Stimulated activated CD4-positive, alpha-beta T cell treated with anti-CD3 and anti-CD28 coated beads, Interleukin-4, amount 100 ng/mL, for 48 hours (primary cell): ENCODE measurements around the gene TFB2M.
"Not testable (repeated sequence)": the region's sequence is repeated elsewhere in the genome, so short reads cannot be mapped to it uniquely, and the experiment has no call there.

Source experiments
- DNase-seq, 2 donors: peaks; one replicate each; pipeline ENCODE4 v3.0.0-alpha.2; 2020; ENCODE audit warnings: low read depth in 2 of 2

TFB2M gene

DNA sequence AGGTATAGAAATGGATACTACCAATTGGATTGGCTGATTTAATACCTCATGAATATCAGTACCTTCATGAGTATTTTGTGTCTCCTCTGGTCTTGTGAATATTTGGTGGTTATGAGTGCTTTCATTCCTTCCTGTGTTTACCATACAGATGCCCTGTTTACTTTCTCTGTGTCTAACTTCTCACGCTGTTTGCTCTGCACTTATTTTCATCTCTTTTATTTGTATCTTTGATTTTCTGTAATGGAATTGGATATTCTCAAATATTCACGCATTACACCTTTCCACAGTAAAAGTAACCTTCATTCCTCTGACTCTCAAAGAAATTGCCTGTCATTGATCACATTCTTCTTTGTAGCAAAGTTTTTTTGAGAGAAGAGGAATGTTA, 17.0 kb upstream of the TFB2M start:
- DNase-seq: no peak

DNA sequence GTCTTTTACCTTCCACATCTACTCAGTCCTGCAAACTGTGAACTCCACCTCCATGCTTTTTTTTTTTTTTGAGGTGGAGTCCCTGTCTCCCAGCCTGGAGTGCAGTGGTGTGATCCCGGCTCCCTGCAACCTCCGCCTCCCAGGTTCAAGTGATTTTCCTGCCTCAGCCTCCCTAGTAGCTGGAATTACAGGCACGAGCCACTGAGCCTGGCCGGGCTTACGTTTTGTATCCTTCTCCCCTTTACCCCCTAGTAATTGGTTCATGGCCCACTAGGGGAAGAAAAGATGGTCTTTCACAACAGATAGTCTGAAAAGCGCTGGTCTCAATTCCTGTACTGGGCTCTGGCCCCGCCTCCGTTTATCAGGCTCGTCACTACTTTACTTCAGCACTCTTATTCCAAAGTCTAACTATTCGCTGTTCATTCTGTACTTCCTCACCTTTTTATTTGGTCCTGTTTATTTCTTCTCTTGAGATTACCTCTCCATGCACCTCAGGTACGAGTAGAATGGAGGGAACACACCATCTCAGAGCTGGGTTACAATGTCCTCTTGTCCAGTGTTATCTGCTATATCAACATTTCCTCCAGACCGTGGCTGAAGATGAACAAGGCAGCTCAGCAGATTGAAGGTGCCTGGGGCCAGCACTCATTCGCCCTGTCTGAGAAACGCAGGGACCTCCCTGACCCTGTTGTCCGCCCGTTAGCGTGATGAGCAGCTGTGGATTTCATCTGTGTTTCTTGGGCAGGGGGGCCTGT, 16.4 kb upstream of the TFB2M start:
- no peak for DNase-seq

DNA sequence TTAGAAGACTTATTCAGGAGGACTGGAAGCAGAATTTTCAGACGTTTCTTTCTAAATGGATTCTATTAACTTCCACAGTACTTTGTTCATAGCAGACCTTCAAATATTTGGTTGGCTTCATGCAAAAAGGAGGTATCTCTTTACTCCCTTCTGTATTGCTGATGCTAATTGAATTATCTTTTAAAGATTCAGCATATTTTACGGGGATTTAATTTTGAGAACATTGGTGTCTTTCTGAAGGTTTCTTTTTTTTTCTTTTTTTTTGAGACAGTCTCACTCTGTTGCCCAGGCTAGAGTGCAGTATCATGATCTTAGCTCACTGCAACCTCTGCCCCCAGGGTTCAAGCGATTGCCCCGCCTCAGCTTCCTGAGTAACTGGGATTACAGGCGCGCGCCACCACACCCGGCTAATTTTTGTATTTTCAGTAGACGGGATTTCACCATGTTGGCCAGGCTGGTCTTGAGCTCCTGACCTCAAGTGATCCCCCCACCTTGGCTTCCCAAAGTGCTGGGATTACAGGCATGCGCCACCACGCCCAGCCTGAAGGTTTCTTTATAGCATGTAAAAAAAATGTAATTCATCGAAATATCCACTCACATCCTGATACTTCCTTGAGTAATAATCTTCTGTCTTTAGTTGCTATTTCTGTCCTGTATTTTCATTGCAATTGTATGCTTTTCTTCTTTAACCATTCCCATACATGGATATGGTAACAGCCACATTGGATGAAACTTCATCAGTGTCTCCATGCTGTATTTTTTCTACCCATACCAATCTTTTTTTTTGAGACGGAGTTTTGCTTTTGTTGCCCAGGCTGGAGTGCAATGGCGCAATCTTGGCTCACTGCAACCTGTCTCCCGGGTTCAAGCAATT, 14.7 kb upstream of the TFB2M start:
- DNase-seq: no peak

DNA sequence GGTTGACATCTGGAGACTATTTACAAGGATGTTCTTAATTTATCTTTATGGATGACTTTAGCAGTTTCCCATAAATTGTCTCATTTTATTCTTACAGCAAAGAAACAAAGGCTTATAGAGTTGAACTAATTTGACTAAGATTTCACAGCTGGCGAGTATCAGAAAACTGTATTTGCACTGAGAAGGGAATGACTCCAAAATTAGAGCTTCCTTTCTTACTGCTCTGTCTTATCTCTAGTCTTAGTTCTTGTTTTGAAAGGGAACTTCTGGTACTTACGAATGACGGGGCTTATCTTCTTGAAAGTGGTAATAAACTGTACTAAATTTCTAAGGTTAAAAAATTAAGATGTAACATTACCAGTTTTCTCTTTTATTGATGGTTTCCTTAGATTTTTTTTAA, 13.8 kb upstream of the TFB2M start:
- DNase-seq: no peak

DNA sequence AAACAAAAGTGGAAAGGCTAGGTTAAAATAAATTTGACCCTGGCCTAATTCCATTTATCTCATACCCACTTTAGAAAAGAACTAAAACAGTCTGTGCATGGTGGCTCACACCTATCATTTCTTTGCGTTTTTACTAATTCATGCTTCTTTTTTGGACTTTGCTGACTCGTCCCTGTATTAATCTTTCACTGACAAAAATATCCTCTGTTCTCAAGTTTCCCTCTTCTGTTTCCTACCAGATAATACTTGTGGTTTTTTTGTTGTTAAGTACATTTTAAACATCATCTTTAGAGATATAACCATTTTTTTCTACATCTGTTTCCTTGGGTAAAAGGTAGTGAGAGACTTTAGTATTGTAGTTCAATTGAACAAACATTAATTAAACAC, 11.7 kb upstream of the TFB2M start:
- DNase-seq: no peak

DNA sequence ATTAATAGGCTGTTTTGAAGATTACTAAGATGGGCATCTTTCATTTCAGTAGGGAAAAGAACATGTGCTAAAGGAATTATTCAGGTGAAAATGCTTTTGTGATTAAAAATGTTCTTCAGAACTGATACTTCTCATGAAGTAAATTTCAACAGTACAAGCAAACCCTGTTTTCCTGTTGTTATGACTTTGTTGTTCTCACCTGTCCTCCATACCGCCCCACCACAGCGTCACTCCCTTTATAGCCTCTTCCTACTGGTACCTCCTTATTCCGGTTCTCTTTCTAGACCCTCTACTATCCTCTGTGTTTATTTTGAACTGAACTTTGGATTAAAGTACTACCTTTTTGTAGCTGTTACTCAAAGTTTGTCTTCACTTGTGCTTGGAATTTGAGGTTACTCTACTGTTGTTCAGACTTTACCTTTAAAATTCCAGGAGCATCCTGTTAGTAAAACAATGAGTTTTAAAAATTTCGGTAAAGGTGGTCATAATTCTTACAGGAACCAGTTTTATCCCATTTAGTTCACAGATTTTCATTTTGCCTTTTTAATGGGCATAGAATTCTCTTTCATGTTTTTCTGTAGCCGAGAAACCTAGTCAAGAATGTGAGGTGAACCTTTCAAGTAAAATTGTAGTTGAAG, 11.1 kb upstream of the TFB2M start:
- no peak for DNase-seq

DNA sequence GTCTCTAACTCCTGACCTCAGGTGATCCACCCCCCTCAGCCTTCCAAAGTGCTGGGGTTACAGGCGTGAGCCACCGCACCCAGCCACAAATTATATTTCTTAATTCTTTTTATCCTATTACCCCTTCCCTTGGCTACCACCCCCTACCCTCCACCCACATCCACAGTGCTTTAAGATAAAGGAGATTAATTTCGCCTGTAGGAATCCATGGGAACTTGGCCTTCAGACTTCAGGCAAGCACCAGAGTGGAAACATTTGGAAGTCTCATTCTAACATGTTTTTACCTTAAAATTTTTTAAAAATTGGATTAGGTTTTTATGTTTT, 10.6 kb upstream of the TFB2M start:
- DNase-seq: no peak

DNA sequence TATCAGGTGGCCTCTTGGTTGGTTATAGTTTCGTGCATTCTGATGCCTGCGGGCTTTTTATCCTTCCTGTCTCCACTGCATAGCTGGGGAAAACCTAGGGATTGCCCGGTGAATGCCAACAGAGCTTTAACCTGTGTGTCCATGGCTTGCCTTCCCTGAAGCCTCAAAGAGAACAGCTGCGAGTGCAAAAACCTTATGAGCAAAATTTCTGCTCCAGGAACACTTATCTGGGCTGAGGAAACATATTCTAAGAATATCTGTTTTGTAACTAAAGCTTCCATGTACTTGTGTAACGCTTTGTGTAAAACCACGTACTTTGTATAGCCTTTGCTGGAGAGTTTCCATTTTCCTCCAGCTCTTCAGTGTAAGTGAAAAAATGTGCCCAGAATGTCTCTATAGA, 7.4 kb upstream of the TFB2M start:
- DNase-seq: no peak

DNA sequence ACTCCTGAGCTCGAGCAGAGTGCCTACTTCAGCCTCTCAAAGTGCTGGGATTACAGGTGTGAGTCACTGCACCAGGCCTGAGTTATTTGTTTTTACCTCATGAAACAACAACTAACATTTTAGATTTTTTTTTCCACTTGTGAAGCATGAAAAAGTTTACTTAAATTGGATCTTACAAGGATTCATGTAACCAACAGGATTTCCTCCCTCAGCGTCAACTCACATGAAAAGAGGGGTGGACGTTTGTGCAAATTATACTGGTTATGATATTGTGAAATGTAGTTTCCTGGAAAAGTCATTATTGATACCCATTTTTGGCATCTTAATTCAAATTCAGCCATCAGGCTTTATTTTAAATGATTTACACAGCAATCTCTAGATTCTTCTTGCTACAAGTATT, 6.7 kb upstream of the TFB2M start:
- no peak for DNase-seq

DNA sequence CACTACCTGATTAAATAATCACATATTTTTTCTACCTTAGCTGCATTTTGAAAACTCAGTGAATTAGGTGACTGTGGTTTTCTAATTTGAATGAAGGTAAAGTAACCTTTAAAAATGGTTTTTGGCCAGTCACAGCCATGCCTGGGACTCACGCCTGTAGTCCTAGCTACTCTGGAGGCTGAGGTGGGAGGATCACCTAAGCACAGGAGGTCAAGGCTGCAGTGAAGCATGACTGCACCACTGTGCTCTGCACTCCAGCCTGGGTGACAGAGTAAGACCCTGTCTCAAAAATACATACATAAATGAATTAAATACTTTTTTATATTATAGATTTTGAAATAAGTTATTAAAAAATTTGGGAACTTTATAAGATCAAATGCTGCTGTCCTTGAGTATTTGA, 5.9 kb upstream of the TFB2M start:
- no peak for DNase-seq

DNA sequence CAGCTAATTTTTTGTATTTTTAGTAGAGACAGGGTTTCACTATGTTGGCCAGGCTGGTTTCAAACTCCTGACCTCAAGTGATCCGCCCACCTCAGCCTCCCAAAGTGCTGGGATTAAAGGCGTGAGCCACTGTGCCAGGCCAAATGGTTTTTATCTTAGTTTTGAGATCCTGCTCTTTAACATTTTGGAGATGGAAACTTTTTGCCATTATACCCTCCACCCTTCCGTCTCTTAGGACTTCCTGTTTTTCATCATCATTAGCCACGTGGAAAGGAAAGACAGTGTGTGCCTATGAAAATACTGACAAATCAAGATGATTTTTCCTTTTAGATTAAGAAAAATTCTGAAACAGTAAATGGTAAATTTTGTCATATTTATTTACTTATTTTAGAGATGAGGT, 5.2 kb upstream of the TFB2M start:
- not testable (repeated sequence) for DNase-seq

DNA sequence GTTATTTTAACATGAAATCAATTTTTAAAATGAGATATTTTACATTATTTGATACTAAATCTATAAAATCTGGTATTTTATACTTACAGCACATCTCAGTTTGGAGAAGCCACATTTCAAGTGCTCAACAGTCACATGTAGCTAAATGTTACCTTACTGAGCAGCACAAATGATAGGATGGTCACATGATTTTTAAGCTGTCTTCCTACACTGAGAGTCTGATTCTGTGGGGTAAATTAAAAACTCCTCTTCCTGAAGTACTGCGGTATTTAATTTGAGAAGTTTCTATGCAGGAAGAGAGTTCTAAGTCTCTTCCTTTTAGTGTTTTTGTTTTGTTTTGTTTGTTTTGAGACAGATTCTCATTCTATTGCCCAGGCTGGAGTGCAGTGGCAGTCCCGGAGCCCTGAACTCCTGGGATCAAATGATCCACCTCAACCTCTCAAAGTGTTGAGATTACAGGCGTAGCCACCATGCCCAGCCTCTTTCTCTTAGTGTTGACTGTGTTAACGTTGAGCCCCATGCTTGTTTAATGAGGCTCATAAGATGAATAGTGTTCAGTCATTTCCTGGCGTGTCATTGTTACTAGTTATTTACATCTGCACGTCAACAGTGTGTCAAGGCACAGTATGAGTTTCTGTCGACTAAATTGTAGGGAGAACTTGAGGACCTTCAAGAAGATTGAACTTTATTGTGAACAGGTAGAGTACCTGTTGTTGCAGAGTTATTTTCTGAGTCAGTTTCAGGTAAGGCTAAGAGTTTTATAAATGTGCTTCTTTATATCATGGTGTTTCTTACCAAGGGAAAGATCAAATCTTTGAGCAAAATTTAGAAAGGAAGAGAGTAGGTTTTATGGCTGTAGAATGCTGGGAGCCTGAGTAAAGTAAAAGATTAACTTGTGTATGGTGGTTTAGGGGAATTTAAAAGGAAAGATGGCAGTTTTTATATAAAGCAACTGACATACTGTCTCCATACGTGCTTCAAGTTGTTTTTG, 3.5 kb upstream of the TFB2M start:
- DNase-seq: no peak

DNA sequence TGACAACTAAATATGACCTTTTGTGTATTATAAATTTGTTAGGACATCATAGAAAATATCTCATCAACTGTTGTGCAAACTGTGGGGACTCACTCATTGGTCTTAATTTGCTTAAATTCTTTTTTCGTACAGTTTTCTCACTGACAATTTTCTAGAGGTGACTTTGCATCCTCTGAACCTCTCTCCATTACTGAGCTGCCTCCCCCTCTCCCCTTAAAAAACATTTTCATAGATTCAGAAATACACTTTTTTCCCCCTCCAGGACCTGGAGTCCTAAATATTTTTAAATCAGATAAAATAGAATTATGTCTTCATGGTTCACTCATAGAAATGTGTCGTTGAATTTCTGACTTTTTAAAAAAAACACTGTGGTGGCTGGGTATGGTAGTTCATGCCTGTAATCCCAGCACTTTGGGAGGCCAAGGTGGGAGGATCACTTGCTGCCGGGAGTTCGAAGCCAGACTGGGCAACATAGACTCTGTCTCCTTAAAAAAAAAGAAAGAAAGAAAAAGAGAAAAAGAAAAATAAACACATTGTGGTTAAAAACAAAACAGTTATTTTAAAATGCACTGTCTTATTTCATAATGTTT, 1.7 kb upstream of the TFB2M start:
- no peak for DNase-seq

DNA sequence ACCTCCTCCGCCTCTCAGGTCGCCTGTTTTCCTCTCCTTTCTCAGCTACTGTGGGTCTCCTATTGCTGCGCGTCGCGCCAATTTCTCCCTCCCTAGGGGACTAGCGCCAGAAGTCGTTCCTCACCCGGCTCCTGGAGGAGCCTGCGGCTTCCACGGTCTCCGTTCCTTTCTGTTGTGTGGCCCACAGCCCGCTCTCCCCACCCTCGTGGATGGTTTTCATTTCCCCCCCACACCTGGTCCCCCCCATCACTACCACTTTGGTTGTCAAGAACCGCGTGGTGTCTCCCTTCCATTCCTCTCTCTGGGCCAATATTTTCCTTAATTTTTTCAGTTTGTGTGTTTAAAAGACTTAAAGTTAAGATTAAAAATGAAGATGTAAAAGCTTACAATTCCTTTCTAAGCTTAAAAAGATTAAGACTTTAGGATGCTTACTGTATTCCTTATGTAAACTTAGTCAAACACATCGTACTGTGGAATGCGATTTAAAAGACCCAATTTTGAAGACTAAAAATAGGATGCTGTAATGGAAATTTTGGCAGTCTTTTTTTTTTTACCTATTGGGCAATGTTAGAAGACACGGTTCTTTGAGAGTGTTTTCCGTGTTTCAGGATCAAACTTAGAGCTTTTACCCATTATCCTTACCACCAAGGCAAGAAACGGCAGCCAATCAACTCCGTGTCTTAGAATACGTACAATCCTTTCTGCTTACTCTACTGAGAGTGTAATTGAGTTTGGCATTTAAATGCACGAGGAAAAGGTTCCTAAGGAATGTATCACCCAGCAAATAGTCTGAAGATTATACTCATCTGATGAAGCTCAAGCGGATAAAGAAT, 968 bp upstream of the TFB2M start:
- DNase-seq: no peak

DNA sequence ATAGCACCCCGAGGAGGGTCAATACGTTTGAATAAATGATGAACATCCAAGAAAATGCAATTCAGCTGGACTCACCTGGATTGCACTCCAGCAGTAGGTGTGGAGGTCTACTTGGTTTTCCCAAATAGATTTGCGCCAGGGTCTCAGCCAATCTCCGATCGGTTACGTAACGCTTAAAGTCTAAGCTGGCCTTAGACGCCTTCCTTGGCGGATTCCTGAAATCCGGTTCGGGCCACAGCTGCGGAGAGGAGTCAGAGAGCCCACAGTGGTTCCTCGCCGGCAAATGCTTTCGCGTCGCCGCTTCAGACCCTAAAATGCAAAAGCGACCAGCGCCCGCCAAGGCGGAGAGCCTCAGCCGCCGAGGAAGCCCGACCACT, 322 bp downstream of the TFB2M start:
- DNase-seq: peak in 1 of 2 donors; percentile 7

DNA sequence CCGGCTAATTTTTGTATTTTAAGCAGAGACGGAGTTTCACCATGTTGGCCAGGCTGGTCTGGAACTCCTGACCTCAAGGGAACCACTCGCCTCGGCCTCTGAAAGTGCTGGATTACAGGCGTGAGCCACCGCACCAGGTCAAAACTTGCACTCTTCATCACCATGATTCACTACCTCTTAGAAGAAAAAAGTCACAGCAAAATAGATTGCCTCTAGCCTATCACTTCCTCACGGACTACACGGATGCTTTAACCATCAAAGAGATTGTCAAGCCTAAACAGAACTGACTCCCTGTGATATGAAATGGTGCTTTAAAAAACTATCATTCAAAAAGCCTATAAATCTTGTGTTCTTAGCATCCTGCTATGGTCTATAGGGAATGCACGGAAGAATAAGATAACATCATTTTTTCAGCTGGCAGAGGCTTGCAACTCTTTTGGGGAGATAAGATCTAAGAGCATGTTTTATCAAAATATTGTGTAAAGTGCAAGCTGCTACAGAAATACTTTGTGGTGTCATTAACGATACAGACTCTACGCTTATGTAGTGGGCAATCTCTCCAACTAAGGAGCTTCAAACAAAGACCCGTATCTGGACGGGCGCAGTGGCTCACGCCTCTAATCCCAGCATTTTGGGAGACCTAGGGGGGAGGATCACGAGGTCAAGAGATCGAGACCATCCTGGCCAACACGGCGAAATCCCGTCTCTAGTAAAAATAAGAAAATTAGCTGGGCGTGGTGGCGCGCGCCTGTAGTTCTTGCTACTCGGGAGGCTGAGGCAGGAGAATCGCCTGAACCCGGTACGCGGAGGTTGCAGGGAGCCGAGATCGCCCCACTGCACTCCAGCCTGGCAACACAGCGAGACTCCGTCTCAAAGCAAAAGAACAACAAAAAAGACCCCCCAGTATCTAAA, 966 bp downstream of the TFB2M start:
- no peak for DNase-seq

DNA sequence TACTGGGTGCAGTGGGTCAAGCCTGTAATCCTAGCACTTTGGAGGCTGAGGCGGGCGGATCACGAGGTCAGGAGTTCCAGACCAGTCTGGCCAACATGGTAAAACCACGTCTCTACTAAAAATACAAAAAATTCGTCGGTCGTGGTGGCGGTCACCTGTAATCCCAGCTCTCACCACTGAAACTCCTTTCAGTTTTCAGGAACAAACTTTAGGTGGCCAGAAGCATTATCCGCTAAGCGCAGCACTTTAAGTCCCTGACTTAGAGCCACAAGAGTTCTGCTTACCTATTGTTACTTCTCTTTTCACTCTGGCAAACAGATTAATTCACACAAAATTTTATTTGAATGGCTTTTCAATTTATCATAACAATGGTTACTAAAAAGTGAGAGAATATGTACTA, 5.2 kb downstream of the TFB2M start:
- DNase-seq: not testable (repeated sequence)

DNA sequence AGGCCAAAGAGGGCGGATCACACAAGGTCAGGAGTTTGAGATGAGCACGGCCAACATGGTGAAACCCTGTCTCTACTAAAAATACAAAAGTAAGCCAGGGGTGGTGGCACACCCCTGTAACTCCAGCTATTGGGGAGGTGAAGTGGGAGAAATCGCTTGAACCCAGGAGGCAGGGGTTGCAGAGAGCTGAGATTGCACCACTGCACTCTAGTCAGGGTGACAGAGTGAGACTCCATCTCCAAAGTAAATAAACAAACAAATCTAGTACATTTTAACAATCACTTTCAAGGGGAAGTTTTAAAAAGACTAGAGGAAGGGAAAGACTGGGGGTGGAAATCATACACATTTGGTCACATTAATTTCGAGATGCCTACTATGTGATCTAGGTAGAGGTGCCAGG, 6.8 kb downstream of the TFB2M start:
- no peak for DNase-seq

DNA sequence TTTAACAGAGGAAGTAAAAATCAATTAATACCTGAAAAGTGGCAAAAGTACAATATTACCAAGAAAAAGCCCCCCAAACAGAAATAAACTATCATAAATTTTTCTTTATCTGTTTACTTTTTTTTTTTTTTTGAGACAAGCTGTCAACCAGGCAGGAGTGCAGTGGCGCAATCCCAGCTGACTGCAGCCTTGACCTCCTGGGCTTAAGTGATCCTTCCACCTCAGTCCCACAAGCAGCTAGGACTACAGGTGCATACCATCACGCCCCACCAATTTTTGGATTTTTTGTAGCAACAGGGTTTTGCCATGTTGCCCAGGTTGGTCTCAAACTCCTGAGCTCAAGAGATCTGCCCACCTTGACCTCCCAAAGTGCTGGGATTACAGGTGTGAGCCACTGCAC, 8.0 kb downstream of the TFB2M start:
- DNase-seq: no peak
